ENCODE measurements around the gene PAPPA2.
"Not testable (repeated sequence)": the region's sequence is repeated elsewhere in the genome, so short reads cannot be mapped to it uniquely, and the experiment has no call there.

PAPPA2 gene

DNA sequence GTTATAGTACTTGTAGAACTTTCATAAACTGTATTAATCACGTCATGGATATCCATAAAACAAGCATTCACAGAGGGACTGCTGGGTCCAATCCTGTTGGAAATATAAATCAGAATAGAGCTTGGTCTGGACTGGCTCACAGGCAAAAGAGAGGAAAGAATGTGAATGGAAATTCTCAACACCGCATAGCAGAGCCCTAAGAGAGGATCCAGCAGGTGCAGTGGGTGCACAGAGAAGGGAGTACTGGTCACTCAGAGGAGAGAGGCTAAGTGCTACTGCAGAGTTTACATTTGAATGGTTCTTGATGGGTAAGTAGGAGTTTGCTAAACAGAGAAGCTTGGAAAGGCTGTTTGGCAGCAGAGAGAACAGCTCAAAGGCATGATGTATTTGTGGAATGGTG is 231.7 kb downstream of the PAPPA2 start:
- DNase-seq, result no peak

DNA sequence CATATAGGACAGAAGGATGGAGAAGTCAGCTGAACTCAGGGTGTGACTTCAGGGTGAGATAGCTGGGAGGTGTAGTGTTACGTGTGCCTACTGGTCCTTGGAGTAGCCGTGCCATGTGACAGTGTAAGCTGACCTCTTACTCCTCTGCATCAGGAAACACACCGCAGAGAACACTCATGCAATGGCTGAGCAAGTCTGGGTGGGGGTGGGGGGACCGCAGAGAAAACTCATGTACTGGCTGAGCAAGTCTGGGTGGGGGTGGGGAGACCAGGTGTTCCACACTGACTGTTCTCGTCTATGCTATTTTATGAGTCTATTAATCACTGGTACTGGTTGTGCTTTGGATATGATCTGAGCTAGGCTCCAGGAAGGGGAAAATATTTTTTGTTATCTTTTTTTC is 233.1 kb downstream of the PAPPA2 start:
- DNase-seq, result no peak

DNA sequence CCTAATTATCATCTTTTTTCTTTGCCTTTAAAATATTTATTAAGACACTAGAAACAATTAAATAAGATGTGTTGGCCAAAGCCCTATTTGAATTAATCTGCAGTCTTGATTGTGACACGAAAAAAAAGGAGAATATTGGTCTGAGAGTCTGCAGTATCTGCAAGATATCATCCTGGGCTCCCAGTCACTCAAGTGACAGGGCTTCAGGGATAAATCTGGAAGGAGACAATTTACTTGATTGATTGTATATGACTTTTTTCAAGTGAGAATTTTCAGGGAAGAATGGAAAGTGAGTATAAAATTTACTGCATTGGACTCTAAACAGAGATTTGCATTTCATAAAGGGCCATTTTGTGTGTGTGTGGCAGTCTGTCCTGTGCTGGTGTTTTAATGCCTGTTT is 233.7 kb downstream of the PAPPA2 start:
- DNase-seq, result no peak

- no peak for DNase-seq
Measured at GRCh38 chr1:176699821-176700220, 236.8 kb downstream of the PAPPA2 start.

DNA sequence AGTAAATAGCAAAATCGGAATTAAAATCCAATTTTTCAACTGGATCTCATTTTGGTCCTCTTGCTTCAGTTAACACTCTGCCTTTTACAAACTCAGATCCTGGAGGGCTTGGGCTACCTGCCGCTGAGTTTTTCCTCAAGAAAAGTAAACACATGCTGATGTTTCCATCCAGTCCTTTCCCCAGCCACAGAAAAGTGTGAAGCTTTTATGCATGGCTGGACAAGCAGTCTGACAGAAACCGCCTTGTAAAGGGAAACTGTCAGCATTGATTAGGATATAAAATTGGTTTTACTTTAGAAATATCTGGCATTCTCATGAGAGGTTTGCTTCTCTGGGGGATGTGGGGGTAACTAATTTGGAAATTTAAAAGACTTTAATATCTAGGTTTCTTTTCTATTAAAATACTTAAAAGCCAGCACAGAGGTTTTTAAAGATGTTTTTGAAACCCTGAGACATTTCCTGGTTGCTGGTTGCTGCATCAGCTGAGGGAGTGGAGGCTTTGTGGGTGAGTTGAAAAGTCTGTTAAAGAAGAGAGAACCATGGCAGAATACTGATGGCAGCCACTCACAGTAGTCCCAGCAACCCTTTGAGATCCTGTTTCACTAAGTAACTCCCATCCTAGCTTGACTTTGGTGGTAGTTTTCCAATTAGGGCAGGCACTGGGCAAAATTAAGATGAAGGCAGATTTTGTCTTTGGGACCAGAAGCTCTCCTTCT is 238.3 kb downstream of the PAPPA2 start:
- DNase-seq, result no peak

GRCh38 chr1:176702901-176703300 is 239.9 kb downstream of the PAPPA2 start:
- no peak for DNase-seq

DNA sequence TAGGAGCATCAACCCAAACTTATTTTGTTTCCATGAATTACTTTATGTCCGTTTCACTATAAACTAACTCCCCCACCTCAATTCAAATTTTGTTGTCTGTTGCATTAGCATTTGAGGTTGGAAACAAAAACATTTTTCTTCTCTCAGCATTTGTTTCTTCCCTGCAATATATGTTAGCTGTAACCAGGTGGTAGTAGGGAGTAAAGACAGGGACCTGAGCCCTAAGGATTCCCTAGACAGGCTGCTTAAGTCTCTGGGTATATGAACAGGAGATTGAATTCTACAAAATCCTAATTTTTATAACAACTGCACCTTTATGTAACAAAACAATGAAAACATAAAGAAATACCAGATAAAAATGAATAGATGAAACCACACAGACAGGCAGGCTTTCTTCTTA is 242.6 kb downstream of the PAPPA2 start:
- no peak for DNase-seq

DNA sequence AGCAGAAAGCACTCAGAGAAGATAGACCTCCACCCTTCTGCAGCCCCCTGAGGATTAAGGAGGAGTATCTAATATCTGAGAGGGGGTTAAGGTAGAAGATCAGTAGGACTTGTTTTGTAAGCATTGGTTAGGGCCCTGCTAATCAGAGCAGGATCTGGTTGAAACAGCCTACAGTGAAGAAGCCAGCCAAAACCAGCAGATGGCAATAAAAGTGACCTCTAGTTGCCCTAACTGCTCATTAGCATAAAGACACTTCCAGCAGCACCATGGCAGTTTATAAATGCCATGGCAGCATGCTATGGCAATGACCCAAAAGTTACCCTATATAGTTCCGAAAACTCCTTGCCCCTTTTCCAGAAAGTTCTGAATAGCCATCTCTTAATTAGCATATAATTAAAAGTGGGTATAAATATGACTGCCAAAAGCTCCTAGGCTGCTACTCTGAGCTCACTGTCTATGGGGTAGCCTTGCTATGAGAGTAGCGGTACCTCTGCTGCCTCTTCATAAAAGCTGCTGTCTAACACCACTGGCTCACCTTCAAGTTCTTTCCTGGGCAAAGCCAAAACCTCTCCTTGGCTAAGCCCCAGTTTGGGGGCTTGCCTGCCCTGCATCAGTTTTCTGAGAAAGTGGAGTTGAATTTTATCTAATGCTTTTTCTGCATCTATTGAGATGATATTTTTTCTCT is 254.2 kb downstream of the PAPPA2 start:
- DNase-seq, result no peak

DNA sequence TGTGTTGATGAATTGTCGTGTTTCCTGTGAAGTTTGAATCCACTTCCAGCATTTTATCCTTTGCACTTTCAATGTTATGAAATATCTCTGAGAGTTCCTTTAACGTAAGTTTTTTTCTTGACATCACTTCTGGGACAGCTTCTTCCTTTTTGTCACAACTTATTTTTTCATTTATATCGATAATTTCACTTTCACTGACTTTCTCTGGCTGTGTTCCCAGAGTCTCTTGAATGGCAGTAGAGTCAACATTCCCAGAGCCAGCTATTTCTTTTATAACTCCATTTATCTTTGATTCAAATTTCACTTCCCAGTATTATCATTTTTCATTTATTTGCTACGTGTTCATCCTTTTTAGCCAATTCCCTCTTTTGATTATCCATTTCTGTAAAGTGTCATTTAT is 256.5 kb downstream of the PAPPA2 start:
- no peak for DNase-seq

- DNase-seq, result no peak
Measured at GRCh38 chr1:176720838-176721237, 257.9 kb downstream of the PAPPA2 start.

DNA sequence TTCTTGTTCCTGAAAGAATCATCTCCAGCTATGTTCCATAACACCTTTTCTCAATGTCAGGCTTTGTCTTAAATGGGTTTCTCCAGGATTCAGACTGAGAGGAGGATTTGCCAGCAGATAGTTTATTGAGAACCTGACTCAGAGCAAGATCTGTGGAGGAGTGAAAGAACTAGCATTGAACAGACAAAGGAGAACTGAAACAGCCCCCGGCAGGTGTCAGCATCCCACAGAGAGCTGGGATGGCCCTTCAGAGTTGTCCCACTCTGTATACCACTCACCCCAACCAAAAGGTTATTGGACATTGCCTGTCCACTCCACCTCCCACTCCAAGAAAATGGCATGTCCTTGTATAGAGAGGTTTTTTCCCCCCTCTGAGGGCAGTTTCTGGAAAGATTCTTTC is 270.7 kb downstream of the PAPPA2 start:
- DNase-seq, result no peak

GRCh38 chr1:176735201-176735600 is 272.2 kb downstream of the PAPPA2 start:
- DNase-seq, result no peak

DNA sequence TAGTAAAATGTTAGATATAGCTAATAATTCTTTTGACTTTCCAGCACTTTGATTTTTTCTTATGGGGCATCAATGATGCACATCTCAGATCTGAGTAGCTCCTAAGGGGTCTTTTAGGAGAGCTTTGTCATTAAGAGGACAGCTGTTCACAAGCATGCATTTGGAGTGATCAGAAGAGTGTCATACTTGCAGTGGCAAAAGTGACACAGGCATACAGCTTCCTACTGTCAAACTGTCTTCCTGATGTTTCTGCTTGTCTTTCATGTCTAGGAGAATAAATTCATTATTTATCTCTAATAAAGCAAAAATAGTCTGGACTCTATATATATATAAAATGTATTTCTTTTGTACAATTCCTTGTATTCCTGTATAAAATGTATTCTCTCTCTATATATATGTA is 273.0 kb downstream of the PAPPA2 start:
- DNase-seq, result no peak

DNA sequence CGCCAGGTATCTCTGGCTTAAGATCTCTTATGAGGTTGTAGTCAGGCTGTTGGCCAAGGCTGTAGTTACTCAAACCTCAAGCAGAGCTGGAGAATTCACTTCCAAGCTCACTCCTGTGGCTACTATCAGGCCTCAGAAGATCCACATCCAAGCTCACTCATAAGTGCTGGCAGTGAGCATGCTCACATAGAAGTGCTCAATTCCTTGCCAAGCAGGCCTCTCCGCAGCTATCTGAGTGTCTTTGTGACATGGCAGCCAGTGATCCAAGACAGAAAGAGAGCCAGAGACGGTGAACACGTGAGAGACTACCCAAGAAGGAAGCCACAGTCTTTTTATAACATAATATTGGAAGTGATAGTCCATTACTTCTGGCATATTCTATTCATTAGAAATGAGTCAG is 278.2 kb downstream of the PAPPA2 start:
- DNase-seq, result no peak

DNA sequence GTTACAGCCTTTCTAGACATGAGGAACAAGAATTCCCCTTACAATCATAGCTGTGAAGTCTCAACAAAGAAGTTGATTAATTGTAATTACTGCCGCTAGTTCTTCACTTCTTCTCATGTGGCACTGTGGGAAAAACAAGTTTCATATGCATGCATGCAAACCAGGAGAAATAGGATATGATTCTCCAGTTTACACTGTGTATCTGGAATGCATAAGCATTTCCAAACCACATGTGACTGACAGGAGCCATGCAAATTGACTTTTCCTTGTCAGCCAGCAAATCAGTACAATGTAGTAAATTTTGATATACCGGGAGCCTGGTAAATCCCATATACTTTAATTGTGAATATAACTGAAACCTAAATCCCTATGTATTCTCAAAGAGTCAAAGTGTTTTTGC is 279.3 kb downstream of the PAPPA2 start:
- no peak for DNase-seq

DNA sequence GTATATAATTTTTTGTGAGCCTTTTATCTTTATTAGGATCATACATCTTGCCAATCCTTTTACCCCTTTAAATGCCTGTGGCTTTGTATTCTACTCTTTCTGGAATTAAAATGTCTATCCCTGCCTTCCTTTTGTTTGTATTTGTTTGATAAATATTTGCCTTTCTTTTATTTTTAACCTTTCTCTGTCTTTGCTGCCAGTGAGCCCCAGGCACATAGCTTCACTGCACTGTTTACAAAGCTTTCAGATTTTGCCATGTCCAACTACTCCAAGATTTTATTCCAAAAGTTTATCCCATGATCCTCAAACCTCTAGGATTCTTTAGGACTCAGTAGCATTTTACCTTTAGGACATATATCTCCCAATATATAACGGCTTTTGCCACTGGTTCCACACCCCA is 281.2 kb downstream of the PAPPA2 start:
- no peak for DNase-seq

GRCh38 chr1:176745945-176746344 is 283.0 kb downstream of the PAPPA2 start:
- DNase-seq, result no peak

GRCh38 chr1:176752505-176752904 is 289.5 kb downstream of the PAPPA2 start:
- no peak for DNase-seq

- DNase-seq, result no peak
Measured at GRCh38 chr1:176754676-176755075, 291.7 kb downstream of the PAPPA2 start.

- DNase-seq, result not testable (repeated sequence)
Measured at GRCh38 chr1:176756817-176757216, 293.8 kb downstream of the PAPPA2 start.

DNA sequence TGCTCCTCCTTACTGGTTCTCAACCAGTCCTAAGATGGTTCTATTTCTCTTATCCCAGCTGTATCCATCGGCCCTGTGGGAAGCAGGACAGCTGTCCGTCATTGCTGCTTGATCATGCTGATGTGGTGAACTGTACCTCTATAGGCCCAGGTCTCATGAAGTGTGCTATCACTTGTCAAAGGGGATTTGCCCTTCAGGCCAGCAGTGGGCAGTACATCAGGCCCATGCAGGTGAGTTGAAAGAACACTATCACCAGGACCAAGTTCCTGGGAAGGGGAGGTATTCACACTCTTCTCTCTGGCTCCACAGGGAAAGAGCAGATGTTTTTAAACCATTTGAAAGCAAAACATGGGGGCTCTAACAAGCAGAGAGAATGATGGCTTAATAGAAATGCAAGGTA is 302.6 kb downstream of the PAPPA2 start:
- DNase-seq, result no peak

DNA sequence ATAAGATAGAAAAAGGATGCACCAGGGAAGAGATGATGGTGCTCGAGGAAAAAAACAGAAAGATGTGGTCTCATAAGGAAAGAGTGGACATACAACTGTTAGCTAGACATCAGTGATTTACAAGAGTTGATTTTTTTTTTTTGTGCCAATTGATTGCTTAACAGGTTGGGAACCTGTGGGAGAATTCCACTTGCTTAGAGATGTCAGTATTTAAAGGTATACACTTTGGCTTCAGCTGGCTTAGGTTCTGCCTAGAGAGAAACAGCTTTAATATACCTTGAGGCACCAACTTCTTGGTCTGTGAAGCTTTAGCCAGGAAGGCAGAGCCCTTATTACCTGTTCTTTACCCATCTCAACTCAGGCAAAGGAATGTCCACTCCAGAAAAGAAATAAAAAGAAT is 303.8 kb downstream of the PAPPA2 start:
- no peak for DNase-seq

GRCh38 chr1:176767714-176768136 is 304.8 kb downstream of the PAPPA2 start:
- DNase-seq, result no peak

DNA sequence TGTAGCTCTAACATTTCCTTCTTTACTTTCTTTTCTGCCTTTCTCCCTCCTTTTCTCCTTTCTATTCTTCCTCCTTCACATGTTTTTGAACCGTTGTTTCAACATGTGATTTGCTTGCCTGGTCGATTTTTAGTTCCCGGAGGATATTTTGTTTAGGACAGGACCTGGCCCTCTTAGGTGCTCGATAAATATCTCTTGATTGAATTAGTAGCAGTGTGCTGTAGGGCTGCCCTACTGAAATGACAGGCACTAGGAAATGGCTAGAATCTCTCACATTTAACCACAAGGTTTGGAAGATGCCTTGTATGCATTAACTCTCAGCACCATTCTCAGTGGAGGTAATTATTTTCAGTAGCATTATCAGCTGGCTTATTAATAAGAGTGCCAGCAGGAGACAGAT is 305.6 kb downstream of the PAPPA2 start:
- DNase-seq, result no peak

- no peak for DNase-seq
Measured at GRCh38 chr1:176770066-176770465, 307.1 kb downstream of the PAPPA2 start.

All from NCI-H146 (cell line).